ENCODE measurements around the gene TOGARAM2.

TOGARAM2 gene

DNA sequence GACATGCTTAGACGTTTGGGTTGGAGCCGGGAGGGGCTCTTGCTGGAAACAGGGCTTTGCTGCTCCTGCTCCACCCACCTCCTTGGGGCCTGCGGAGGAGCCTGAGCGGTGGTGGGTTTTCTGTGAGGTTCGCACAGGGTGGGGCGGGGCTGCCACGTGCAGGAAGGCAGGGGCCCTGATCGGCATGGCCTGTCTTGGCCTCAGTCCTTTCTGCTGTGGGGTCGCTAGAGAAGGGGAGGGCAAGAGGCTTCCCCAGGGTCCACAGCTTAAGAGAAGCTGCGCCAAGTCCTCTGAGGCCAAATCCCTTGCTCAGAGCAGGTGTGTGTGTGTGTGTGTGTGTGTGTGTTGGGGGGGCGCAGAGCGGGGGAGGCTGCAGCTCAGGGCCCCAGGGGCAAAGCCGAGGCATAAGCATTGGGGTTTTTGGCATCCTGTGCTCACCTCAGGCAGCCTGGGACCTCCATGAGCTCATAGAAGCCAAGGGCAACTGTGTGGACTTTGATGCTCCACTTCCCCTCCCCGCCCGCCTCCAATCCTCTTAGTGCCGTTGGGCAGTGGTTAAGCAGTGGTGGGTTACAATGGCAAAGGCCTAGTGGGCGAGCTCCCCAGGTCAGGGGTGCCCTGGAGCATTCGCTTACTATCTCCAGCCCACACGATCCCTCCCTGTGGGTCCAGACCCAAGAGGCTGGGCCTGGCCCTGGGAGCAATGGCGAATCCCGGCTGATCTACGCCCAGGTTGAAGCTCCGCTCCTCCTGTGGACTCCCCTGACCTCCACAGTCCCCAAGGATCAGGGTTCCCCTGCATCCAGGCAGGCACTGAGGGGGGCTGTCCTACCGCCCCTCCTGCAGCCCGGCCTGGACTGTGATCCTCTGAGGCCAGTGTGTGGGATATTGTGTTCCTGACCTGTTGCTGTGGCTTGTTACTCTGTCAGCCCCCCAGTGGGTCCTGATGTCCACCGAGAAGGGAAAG is 28.9 kb downstream of the TOGARAM2 start:
- TF ChIP-seq, protein P1, sequence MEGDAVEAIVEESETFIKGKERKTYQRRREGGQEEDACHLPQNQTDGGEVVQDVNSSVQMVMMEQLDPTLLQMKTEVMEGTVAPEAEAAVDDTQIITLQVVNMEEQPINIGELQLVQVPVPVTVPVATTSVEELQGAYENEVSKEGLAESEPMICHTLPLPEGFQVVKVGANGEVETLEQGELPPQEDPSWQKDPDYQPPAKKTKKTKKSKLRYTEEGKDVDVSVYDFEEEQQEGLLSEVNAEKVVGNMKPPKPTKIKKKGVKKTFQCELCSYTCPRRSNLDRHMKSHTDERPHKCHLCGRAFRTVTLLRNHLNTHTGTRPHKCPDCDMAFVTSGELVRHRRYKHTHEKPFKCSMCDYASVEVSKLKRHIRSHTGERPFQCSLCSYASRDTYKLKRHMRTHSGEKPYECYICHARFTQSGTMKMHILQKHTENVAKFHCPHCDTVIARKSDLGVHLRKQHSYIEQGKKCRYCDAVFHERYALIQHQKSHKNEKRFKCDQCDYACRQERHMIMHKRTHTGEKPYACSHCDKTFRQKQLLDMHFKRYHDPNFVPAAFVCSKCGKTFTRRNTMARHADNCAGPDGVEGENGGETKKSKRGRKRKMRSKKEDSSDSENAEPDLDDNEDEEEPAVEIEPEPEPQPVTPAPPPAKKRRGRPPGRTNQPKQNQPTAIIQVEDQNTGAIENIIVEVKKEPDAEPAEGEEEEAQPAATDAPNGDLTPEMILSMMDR (IDR thresholded peaks at IDR 0.05; ENCODE audit: control extremely low read depth, extremely low read depth, low read depth, missing control alignments), result no peak
- no peak for DNase-seq (ENCODE audit: extremely low spot score)
- ChIA-PET POLR2A (no interaction called here), CTCF (no interaction called here)

DNA sequence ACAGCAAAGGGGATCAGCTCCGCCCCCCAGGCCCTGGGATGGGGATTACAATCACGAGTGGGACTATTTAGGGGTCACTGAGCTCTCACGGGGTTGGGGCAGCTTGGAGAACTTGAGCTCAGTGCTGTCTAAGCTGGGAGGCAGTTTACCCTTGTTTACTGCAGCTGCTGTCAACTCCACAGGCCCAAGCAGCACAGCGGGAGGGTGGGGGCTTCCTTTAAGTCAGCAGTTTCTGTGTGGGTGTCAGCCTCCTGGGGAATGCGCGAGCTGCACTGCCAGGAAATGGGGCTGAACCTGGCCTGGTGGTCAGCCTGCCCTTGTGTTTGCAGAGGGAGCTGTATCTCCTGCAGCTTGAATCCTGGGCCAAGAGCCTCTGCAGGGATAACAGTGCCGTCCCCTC is 29.8 kb downstream of the TOGARAM2 start:
- no peak for DNase-seq (ENCODE audit: extremely low spot score)
- TF ChIP-seq, protein P1 (IDR thresholded peaks at IDR 0.05; ENCODE audit: control extremely low read depth, extremely low read depth, low read depth, missing control alignments), result no peak
- ChIA-PET POLR2A (no interaction called here), CTCF (interaction anchor here (1.0 to 1.4 kb wide), 2 partner anchors 8 to 11 kb away, joined by 3 to 4 read pairs; no protein-coding TSS in a partner anchor)

DNA sequence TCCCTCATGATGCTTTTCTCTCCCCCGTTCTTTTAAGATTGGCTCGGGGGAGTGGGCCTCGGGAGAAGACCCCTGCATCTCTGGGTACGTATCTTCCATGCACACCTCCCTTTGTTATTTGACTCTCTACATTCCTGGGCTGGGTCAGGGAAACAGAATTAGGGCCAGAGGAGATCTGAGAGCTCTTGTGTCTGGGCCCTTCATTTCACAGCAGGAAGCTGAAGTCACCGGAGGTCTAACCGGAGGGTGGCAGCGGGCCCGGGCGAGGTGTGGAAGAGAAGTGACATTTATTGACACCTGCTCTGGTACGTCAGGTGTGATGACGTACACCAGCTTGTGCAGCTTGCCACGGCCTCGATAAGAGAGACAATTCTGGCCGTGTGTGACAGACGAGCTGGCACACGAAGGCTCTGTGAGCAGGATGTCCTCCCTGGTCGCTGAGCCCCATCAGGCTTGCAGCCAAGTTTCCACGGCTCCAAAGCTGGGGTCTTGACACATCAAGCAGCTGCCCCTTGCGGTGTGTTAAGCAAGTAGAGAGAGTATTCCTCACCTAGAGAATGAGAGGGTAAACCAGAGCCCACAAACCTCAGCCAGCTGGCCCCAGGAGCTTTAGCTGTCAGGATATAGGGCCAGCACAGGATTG is 30.4 kb downstream of the TOGARAM2 start:
- DNase-seq (ENCODE audit: extremely low spot score), result no peak
- ChIA-PET POLR2A (no interaction called here), CTCF (interaction anchor here (1.0 to 1.4 kb wide), 3 partner anchors 8 to 12 kb away, joined by 3 to 4 read pairs (median 3); no protein-coding TSS in a partner anchor)
- TF ChIP-seq, protein P1 (IDR thresholded peaks at IDR 0.05; ENCODE audit: control extremely low read depth, extremely low read depth, low read depth, missing control alignments), result no peak

DNA sequence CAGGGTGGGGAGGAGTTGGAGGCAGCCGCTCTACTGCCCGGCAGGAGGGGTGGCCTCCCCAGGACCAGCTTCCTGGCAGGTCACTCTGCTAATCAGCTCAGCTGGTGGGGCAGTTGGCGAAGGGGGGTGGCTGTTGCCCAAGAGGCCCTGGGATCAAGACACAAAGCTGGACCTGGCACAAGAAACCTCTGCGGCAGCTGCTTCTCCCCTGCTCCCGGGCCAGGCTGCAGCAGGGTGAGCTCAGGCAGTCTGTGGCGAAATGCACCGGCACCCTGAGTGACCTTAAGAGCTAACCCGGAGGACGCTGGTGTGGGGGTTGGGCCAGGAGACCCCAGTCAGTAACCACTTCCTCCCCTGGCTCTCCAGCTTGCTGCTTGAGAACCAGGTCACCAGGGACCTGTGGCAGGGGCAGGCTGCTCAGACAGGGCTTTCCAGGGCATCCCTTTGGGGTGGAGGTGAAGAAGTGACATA is 31.1 kb downstream of the TOGARAM2 start:
- CTCF ChIA-PET, result interaction anchor here (0.9 to 1.3 kb wide), 2 partner anchors 13 to 53 kb away, joined by 3 read pairs; no protein-coding TSS in a partner anchor
- POLR2A ChIA-PET, result no interaction called here
- TF ChIP-seq, protein P1 (IDR thresholded peaks at IDR 0.05; ENCODE audit: control extremely low read depth, extremely low read depth, low read depth, missing control alignments), result no peak
- DNase-seq (ENCODE audit: extremely low spot score), result no peak

DNA sequence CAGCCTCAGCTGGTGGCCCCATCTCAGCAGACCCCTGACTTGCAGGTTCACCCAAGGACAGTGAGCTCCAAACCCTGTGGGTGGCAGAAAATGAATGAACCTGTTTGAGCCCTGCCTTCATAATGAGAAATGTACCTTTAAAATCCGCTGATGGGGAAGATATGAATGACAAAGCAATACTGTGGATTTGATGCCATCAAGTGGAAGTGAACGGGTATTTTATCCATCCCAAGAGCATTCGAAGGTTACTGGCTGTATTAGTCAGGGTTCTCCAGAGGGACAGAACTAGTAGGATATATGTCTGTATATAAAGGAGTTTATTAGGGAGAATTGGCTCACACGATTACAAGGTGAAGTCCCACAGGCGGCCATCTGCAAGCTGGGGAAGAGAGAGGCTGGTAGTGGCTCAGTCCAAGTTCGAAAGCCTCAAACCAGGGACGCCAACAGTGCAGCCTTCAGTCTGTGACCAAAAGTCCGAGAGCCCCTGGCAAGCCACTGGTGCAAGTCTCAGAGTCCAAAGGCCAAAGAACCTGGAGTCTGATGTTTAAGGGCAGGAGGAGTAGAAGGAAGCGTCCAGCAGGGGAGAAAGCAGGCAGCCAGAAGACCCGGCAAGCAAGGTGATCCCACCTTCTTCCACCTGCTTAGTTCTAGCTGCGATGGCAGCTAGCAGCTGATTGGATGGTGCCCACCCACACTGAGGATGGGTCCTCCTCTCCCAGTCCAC is 32.1 kb downstream of the TOGARAM2 start:
- no peak for DNase-seq (ENCODE audit: extremely low spot score)
- POLR2A ChIA-PET, result no interaction called here
- CTCF ChIA-PET, result interaction anchor here (0.9 to 1.3 kb wide), 2 partner anchors 14 to 54 kb away, joined by 3 read pairs; no protein-coding TSS in a partner anchor
- TF ChIP-seq, protein P1 (IDR thresholded peaks at IDR 0.05; ENCODE audit: control extremely low read depth, extremely low read depth, low read depth, missing control alignments), result no peak

DNA sequence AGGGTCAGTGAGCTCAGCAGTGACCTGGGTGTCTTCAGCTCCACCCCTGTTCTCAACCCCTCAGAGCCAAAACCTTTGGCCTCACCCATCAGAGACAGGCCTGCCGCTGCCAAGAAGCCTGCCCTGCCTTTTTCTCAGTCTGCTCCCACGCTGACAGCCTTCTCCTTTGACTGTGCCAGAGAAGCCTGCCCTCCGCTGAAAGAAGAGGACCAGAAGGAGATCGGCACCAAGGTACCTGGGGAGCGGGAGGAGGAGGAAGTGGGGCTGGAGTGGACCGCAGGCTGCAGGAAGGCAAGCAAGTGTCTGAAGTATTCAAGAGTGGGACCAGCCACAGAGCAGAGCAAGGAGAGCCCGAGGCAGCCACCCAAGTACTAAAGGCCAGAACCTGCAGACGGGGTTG is 33.2 kb downstream of the TOGARAM2 start:
- TF ChIP-seq, protein P1 (IDR thresholded peaks at IDR 0.05; ENCODE audit: control extremely low read depth, extremely low read depth, low read depth, missing control alignments), result no peak
- ChIA-PET POLR2A (no interaction called here), CTCF (no interaction called here)
- DNase-seq (ENCODE audit: extremely low spot score), result no peak
